Measurements from ENCODE around the gene COX6B1.

COX6B1 gene

DNA sequence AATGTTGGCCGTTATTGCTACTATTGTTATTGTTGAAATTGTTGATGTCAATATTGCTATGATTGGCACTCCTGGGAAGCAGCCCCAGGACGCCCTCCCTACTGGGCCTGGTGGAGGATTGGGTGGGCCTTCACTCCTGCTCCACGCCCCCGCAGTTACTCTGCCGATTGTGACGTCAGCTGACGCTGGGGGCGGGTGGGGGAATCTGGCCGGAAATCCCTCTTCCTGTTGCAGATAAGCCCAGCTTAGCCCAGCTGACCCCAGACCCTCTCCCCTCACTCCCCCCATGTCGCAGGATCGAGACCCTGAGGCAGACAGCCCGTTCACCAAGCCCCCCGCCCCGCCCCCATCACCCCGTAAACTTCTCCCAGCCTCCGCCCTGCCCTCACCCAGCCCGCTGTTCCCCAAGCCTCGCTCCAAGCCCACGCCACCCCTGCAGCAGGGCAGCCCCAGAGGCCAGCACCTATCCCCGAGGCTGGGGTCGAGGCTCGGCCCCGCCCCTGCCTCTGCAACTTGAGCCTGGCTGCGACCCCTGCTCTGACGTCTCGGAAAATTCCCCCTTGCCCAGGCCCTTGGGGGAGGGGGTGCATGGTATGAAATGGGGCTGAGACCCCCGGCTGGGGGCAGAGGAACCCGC lies 6.5 kb upstream of the COX6B1 start, which contains the start of gene ETV2:
TSS of gene ETV2 (plus strand) at position 231 of the 637 bp plus-strand sequence. CDS start 716 bp downstream, outside the sequence.
- DNase-seq (ENCODE audit: low read depth) = no peak
- in situ Hi-C loops (cut with HindIII; ENCODE audit: low sequenced_read_pairs) = no loop called here
- no peak for TF ChIP-seq CTCF (IDR thresholded peaks at IDR 0.05; ENCODE audit: low read depth, low read length, missing control alignments)
- no peak within 1 kb of the TSS for H3K4me3 ChIP-seq (ENCODE audit: low read depth, low read length)

GRCh38 chr19:35642312-35642711 lies 5.8 kb upstream of the COX6B1 start:
- DNase-seq (ENCODE audit: low read depth) = no peak
- in situ Hi-C loops (cut with HindIII; ENCODE audit: low sequenced_read_pairs) = no loop called here
- TF ChIP-seq CTCF (IDR thresholded peaks at IDR 0.05; ENCODE audit: low read depth, low read length, missing control alignments) = no peak
- no peak overlapping the region for H3K4me3 ChIP-seq (ENCODE audit: low read depth, low read length)

- no peak for TF ChIP-seq CTCF (IDR thresholded peaks at IDR 0.05; ENCODE audit: low read depth, low read length, missing control alignments)
- no peak for DNase-seq (ENCODE audit: low read depth)
Measured at GRCh38 chr19:35642798-35643254, 5.3 kb upstream of the COX6B1 start.

GRCh38 chr19:35643255-35644205 lies 4.6 kb upstream of the COX6B1 start:
- in situ Hi-C loops (cut with HindIII; ENCODE audit: low sequenced_read_pairs) = no loop called here
- no peak for TF ChIP-seq CTCF (IDR thresholded peaks at IDR 0.05; ENCODE audit: low read depth, low read length, missing control alignments)
- peak overlapping the region; percentile 52 for H3K4me3 ChIP-seq (ENCODE audit: low read depth, low read length)
- no peak for DNase-seq (ENCODE audit: low read depth)

More at GRCh38 chr19:35642798-35643254, 5.3 kb upstream of the COX6B1 start:
- in situ Hi-C loops (cut with HindIII; ENCODE audit: low sequenced_read_pairs) = no loop called here
- H3K4me3 ChIP-seq (ENCODE audit: low read depth, low read length) = peak overlapping the region; percentile 52

GRCh38 chr19:35644206-35644986 lies 3.7 kb upstream of the COX6B1 start:
- no peak for TF ChIP-seq CTCF (IDR thresholded peaks at IDR 0.05; ENCODE audit: low read depth, low read length, missing control alignments)
- peak overlapping the region; percentile 52 for H3K4me3 ChIP-seq (ENCODE audit: low read depth, low read length)
- in situ Hi-C loops (cut with HindIII; ENCODE audit: low sequenced_read_pairs) = no loop called here
- peak; percentile 73 for DNase-seq (ENCODE audit: low read depth)
